ENCODE data around the gene ASPSCR1.

GRCh38 chr17:82042649-82043048, 65.2 kb downstream of the ASPSCR1 start:
- TF ChIP-seq CTCF (IDR thresholded peaks at IDR 0.05) (no peak), EP300 (IDR thresholded peaks at IDR 0.05) (no peak)
